Measurements from ENCODE around the gene LAMA3. TPM values are rescaled to one million over a fixed set of nuclear protein-coding genes. Genes with fewer than 3 reads are reported as not detected.
A peak's percentile ranks its signal among the peaks of the same experiment; 100 is the strongest.

LAMA3 gene
- total RNA-seq, 2 donors from 2014 or later, result 9.3 to 21.1 TPM

GRCh38 chr18:23819001-23819400, 129.7 kb downstream of the LAMA3 start:
- no peak for TF ChIP-seq POLR2A (IDR thresholded peaks at IDR 0.05)
- TF ChIP-seq CTCF (IDR thresholded peaks at IDR 0.05), result no peak
- no peaks in the 10 kb centered on the region for H3K4me1 ChIP-seq
- DNase-seq, result no peak
- H3K27me3 ChIP-seq, result no peaks in the 10 kb centered on the region
- no peak overlapping the region for H3K4me3 ChIP-seq
- intact Hi-C loops (cut with DNase I), result no loop called here
- no peak for ATAC-seq
- H3K36me3 ChIP-seq (replicated peaks in 1 of 2; ENCODE audit: insufficient read depth in 1 of 2, low read depth in 2 of 2), result no peaks in the 10 kb centered on the region
- WGBS, 2 donors, result 79 to 82% methylated on average over 1 of the region's 1 CpG
- H3K27ac ChIP-seq, result no peak overlapping the region
- H3K9me3 ChIP-seq, result no peaks in the 10 kb centered on the region

GRCh38 chr18:23822590-23823385, 133.5 kb downstream of the LAMA3 start:
- TF ChIP-seq CTCF (IDR thresholded peaks at IDR 0.05), result no peak
- TF ChIP-seq POLR2A (IDR thresholded peaks at IDR 0.05), result no peak
- intact Hi-C loops (cut with DNase I), result no loop called here
- WGBS, 2 donors, result 62 to 73% methylated on average over 10 of the region's 10 CpGs
- H3K9me3 ChIP-seq, result no peaks in the 10 kb centered on the region
- no peaks in the 10 kb centered on the region for H3K27me3 ChIP-seq
- peak overlapping the region in 1 of 4 donors; percentile 1 for H3K27ac ChIP-seq
- H3K4me3 ChIP-seq, result no peak overlapping the region
- DNase-seq (peak in 1 of 4 donors; percentile 13), ATAC-seq (peak; percentile 40)
- no peaks in the 10 kb centered on the region for H3K36me3 ChIP-seq (replicated peaks in 1 of 2; ENCODE audit: insufficient read depth in 1 of 2, low read depth in 2 of 2)
- no peaks in the 10 kb centered on the region for H3K4me1 ChIP-seq

GRCh38 chr18:23824240-23824639, 135.0 kb downstream of the LAMA3 start:
- intact Hi-C loops (cut with DNase I), result no loop called here
- Histone ChIP-seq H3K36me3 (replicated peaks in 1 of 2; ENCODE audit: insufficient read depth in 1 of 2, low read depth in 2 of 2) (no peaks in the 10 kb centered on the region), H3K4me3 (no peak overlapping the region), H3K27ac (no peak overlapping the region), H3K4me1 (no peaks in the 10 kb centered on the region), H3K9me3 (no peaks in the 10 kb centered on the region), H3K27me3 (no peaks in the 10 kb centered on the region)
- TF ChIP-seq POLR2A (IDR thresholded peaks at IDR 0.05), result no peak
- 82 to 83% methylated on average over 2 of the region's 2 CpGs for WGBS, 2 donors
- no peak for ATAC-seq
- DNase-seq, result no peak

- ATAC-seq, result no peak
- Histone ChIP-seq H3K27ac (no peak overlapping the region), H3K9me3 (no peaks in the 10 kb centered on the region), H3K27me3 (no peaks in the 10 kb centered on the region), H3K4me3 (no peak overlapping the region), H3K36me3 (replicated peaks in 1 of 2; ENCODE audit: insufficient read depth in 1 of 2, low read depth in 2 of 2) (no peaks in the 10 kb centered on the region), H3K4me1 (no peaks in the 10 kb centered on the region)
- intact Hi-C loops (cut with DNase I), result no loop called here
- no peak for DNase-seq
- 66 to 90% methylated on average over 1 of the region's 1 CpG for WGBS, 2 donors
- no peak for TF ChIP-seq POLR2A (IDR thresholded peaks at IDR 0.05)
- no peak for TF ChIP-seq CTCF (IDR thresholded peaks at IDR 0.05)
These were observed 135.4 kb downstream of the LAMA3 start for GRCh38 chr18:23824669-23825068.

- 92 to 95% methylated on average over 2 of the region's 2 CpGs for WGBS, 2 donors
- H3K27ac ChIP-seq, result no peak overlapping the region
- TF ChIP-seq POLR2A (IDR thresholded peaks at IDR 0.05) (no peak), CTCF (IDR thresholded peaks at IDR 0.05) (no peak)
- intact Hi-C loops (cut with DNase I), result no loop called here
- DNase-seq, result no peak
- H3K27me3 ChIP-seq, result no peaks in the 10 kb centered on the region
- H3K4me3 ChIP-seq, result no peak overlapping the region
- H3K9me3 ChIP-seq, result no peaks in the 10 kb centered on the region
- no peak for ATAC-seq
- H3K36me3 ChIP-seq (replicated peaks in 1 of 2; ENCODE audit: insufficient read depth in 1 of 2, low read depth in 2 of 2), result no peaks in the 10 kb centered on the region
- H3K4me1 ChIP-seq, result no peaks in the 10 kb centered on the region
These were observed 136.2 kb downstream of the LAMA3 start for GRCh38 chr18:23825496-23825895.
